Ishikawa (cell line): ENCODE data around the gene FRAT1.

Experiments used
- FOXM1 ChIP-seq: IDR thresholded peaks from 2 replicates; pipeline ENCODE4 v1.6.1; 2012; ENCODE audit warnings: low read depth, borderline replicate concordance
- TCF12 ChIP-seq: IDR thresholded peaks from 2 replicates; pipeline ENCODE4 v1.6.1; 2012; ENCODE audit warnings: low read depth
- YY1 ChIP-seq: IDR thresholded peaks from 2 replicates; pipeline ENCODE4 v1.6.1; 2012; ENCODE audit warnings: low read depth

- no peak for TF ChIP-seq TCF12
- no peak for TF ChIP-seq FOXM1
- TF ChIP-seq YY1 = no peak
Observed at GRCh38 chr10:97367126-97367649, 48.1 kb downstream of the FRAT1 start.
